GM19467 (cell line): ENCODE measurements around the gene ALB.
"Not testable (repeated sequence)": the region's sequence is repeated elsewhere in the genome, so short reads cannot be mapped to it uniquely, and the experiment has no call there.

Source experiments
- ATAC-seq: cut with Tn5 transposase; IDR thresholded peaks from one replicate; pipeline ENCODE4 v1.9.1; 2021; ENCODE audit warnings: mild to moderate bottlenecking, moderate library complexity; ENCODE audit not compliant: unreplicated experiment

Gene ALB

DNA sequence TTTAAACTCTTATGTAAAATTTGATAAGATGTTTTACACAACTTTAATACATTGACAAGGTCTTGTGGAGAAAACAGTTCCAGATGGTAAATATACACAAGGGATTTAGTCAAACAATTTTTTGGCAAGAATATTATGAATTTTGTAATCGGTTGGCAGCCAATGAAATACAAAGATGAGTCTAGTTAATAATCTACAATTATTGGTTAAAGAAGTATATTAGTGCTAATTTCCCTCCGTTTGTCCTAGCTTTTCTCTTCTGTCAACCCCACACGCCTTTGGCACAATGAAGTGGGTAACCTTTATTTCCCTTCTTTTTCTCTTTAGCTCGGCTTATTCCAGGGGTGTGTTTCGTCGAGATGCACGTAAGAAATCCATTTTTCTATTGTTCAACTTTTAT, at the start of gene ALB:
Gene ALB, plus strand, starts transcription at position 246 of the 400 bp plus-strand sequence. Its CDS starts 41 bp downstream, at position 287.
- no peak for ATAC-seq

DNA sequence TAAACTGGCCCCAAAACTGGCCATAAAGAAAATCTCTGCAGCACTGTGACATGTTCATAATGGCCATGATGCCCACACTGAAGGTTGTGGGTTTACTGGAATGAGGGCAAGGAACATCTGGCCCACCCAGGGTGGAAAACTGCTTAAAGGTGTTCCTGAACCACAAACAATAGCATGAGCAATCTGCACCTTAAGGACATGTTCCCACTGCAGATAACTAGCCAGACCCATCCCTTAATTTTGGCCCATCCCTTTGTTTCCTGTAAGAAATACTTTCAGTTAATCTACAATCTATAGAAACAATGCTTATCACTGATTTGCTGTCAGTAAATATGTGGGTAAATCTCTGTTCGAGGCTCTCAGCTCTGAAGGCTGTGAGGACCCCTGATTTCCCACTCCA, 46.9 kb upstream of the ALB start:
- ATAC-seq = not testable (repeated sequence)

GRCh38 chr4:73369506-73370199, 34.4 kb upstream of the ALB start:
- ATAC-seq = not testable (repeated sequence)

GRCh38 chr4:73375328-73375741, 28.8 kb upstream of the ALB start:
- no peak for ATAC-seq

- no peak for ATAC-seq
Measured at GRCh38 chr4:73376251-73376650, 27.8 kb upstream of the ALB start.

- ATAC-seq = no peak
Measured at GRCh38 chr4:73376976-73377375, 27.1 kb upstream of the ALB start.

DNA sequence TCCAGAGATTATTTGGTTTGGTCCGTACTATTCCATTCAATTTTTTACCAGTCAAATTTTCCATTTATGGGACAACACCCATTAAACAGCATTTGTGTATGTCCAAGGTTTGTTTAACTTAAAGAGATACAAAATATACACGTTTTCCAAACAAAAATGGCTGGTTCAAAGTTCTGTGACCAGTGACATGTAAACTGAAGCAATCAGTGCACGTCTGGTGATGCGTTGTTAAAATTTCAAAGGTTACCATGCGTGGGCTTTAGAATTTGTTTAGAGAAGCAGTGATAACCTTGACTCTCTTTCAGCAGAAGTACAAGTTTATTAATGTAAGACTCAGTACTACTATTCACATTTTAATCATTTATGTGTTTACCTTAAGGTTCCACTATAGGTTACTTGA, 25.2 kb upstream of the ALB start:
- no peak for ATAC-seq

DNA sequence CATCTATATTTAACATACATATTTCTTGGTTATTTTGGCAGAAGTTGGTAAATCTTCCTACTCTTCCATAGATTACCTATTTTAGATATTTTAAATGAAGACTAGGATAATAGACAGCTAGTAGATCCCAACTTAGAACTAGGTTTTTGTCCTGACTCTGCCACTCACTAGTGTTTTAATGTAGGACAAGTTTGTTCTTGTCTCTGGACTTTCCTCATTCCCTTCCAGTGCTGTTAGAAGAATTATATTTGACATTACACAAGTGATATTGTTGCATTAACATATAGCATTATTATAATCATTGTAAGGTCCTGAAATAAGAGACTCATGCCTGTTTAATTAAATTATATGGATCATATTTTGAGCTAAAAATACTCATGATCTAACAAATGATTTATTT, 24.1 kb upstream of the ALB start:
- no peak for ATAC-seq

DNA sequence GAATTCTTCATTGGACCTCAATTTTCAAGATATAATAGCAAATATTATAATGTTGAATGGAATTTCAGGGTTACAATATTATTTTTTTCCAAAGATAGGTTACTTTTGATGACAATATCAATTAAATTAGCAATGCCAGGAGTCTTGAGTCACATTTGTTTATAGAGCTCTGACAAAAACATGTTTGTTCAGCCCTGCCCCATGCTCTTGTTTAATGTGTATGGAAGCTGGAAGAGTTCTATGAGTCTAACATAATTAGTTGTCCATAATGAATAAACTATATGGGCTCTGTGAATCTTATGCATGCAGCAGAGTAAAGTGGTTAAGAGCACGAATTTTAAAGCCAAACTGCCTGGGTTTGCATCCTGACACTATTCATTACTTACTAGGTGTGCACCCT, 22.9 kb upstream of the ALB start:
- no peak for ATAC-seq

GRCh38 chr4:73383452-73383851, 20.6 kb upstream of the ALB start:
- no peak for ATAC-seq

- no peak for ATAC-seq
Measured at GRCh38 chr4:73387552-73387951, 16.5 kb upstream of the ALB start.

- no peak for ATAC-seq
Measured at GRCh38 chr4:73388887-73389286, 15.2 kb upstream of the ALB start.

- ATAC-seq = not testable (repeated sequence)
Measured at GRCh38 chr4:73389663-73390062, 14.4 kb upstream of the ALB start.

DNA sequence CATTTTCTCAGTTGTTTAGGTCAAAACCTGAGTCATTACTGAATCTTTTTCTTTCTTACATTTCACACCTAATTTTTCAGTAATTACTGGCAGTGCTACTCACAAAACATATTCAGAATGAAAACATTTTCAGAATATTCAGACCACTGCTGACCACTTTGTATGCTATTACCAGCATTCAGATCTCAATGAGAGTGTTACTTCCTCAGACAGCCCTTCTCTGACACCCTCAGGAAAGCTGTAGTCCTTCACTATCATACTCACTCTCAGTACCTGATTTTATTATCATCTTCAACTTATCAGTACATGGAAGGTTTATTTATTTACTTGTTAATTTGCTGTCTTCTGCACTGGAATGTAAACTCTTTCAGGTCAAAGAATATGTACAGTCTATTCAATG, 12.3 kb upstream of the ALB start:
- no peak for ATAC-seq

DNA sequence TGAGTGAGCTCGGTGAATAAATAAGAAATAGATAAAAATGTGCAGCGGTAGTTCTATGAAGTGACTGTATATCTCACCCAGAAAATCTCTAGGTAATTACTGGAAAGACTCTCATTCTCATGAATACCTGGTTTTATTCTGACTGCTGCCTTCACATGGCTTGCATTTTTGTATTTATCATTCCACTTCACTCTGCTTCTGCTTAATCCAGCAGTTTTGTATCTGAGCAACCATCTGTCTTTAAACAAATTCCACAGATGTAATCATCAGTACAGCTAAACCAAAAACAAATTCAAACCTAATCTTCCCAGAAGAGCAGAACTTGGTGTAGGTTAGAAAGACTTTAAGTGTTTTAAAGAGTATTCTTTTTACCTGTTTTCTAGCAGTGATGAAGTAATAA, 11.2 kb upstream of the ALB start:
- ATAC-seq = no peak

DNA sequence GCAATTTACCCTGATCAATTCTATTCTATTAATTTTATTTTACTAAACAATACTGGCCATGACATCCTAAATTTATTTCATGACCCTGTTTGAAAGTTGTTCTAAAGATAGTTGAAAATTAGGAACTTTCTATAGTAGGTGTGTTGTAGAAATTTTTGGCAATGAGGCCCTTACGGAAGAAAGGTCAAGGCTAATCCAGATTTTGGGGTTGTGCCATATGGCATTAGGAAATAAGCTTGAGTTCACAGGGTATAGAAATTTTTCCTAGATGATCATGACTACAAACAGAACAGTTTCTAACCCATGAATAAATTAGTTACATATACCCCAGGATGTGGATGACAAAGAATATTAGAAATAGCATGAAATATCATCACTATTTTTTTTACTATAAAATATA, 7.8 kb upstream of the ALB start:
- no peak for ATAC-seq

GRCh38 chr4:73396993-73397972, 6.8 kb upstream of the ALB start:
- no peak for ATAC-seq

- ATAC-seq = no peak
Measured at GRCh38 chr4:73401412-73401811, 2.7 kb upstream of the ALB start.

GRCh38 chr4:73404457-73404856, 370 bp downstream of the ALB start:
- no peak for ATAC-seq

DNA sequence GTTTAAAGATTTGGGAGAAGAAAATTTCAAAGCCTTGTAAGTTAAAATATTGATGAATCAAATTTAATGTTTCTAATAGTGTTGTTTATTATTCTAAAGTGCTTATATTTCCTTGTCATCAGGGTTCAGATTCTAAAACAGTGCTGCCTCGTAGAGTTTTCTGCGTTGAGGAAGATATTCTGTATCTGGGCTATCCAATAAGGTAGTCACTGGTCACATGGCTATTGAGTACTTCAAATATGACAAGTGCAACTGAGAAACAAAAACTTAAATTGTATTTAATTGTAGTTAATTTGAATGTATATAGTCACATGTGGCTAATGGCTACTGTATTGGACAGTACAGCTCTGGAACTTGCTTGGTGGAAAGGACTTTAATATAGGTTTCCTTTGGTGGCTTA, 1.1 kb downstream of the ALB start:
- ATAC-seq = no peak

GRCh38 chr4:73406548-73406875, 2.4 kb downstream of the ALB start:
- no peak for ATAC-seq

- no peak for ATAC-seq
Measured at GRCh38 chr4:73407227-73407673, 3.2 kb downstream of the ALB start.
